Lower lobe of right lung (tissue), 2 donors: ENCODE data around the gene METTL25. TPM values are rescaled to one million over a fixed set of nuclear protein-coding genes. Genes with fewer than 3 reads are reported as not detected.

ENCODE experiments used
- ATAC-seq, 2 donors: fragments of 200-7000 bp; cut with Tn5 transposase; one replicate each; pipeline ENCODE4 v1.9.1; 2020 to 2022; ENCODE audit warnings: mild to moderate bottlenecking in 2 of 2, moderate library complexity in 2 of 2
- DNase-seq: peaks from one replicate; pipeline ENCODE4 v3.0.0-alpha.2; 2020
- H3K27ac ChIP-seq: fragments of 200-600 bp; one replicate; pipeline ENCODE4 v1.8.0; 2022
- H3K27me3 ChIP-seq: fragments of 200-600 bp; one replicate; pipeline ENCODE4 v1.8.0; 2022; ENCODE audit warnings: low read depth
- H3K36me3 ChIP-seq: fragments of 200-600 bp; one replicate; pipeline ENCODE4 v1.8.0; 2022; ENCODE audit warnings: mild to moderate bottlenecking
- H3K4me1 ChIP-seq: fragments of 200-600 bp; one replicate; pipeline ENCODE4 v1.8.0; 2022
- H3K4me3 ChIP-seq: fragments of 200-600 bp; one replicate; pipeline ENCODE4 v1.8.0; 2022; ENCODE audit warnings: mild to moderate bottlenecking
- H3K9me3 ChIP-seq: fragments of 200-600 bp; one replicate; pipeline ENCODE4 v1.8.0; 2022
- CTCF ChIP-seq: fragments of 200-600 bp; IDR thresholded peaks from one replicate; pipeline ENCODE4 v1.8.0; 2022; ENCODE audit warnings: antibody characterized with exemption, mild to moderate bottlenecking
- intact Hi-C: fragments of 100-400 bp; cut with DNase I; formaldehyde crosslinking; loops from one replicate; pipeline ENCODE4 v1.11.0; 2022
- long read RNA-seq: library from polyadenylated mRNA; unstranded; transcript quantifications from one replicate; pipeline ENCODE4 v2.0.0, GENCODE V29; 2021
- total RNA-seq: library from RNA; stranded (reverse); fragmentation: NEBNext Ultra II Directional; extraction: Animal tissue kit (Norgen Biotek cat#: 25700); gene quantifications from one replicate; pipeline ENCODE4 v1.2.1, GENCODE V29; 2021
- donor health status: DM: no; HTN: yes; CAD: no; lungs with severe emphysema.

Gene METTL25
- total RNA-seq = 15.7 TPM
- long read RNA-seq, partial matches to known transcripts = 0 of 6 reads
- long read RNA-seq, other reads (novel, unspliced or antisense) = 2 of 6 reads

- peak within 1 kb of the TSS; percentile 96 for H3K27ac ChIP-seq
- DNase-seq (peak; percentile 97), ATAC-seq (peak; percentile 99)
- H3K36me3 ChIP-seq = peaks cover 35% of the 10 kb centered on the region
- H3K4me3 ChIP-seq = peak within 1 kb of the TSS; percentile 85
- intact Hi-C loops = no loop called here
- no peaks in the 10 kb centered on the region for H3K27me3 ChIP-seq
- H3K9me3 ChIP-seq = no peaks in the 10 kb centered on the region
- H3K4me1 ChIP-seq = peaks cover 27% of the 10 kb centered on the region
- TF ChIP-seq CTCF = peak; percentile 84
Measured at GRCh38 chr12:82358200-82359114, at the start of gene METTL25, which contains the start of gene CCDC59. TSS of gene METTL25 (plus strand) at chr12:82358529. CDS start at chr12:82358566, 37 bp downstream. TSS of gene CCDC59 (minus strand) at chr12:82358387. CDS start at chr12:82358376, 11 bp downstream.

- H3K4me3 ChIP-seq = no peak overlapping the region
- no peak for TF ChIP-seq CTCF
- DNase-seq (peak; percentile 62), ATAC-seq (peak; percentile 49 to 51)
- no peaks in the 10 kb centered on the region for H3K36me3 ChIP-seq
- no peaks in the 10 kb centered on the region for H3K27me3 ChIP-seq
- intact Hi-C loops = no loop called here
- H3K27ac ChIP-seq = no peak overlapping the region
- no peaks in the 10 kb centered on the region for H3K9me3 ChIP-seq
- H3K4me1 ChIP-seq = no peaks in the 10 kb centered on the region
Measured at GRCh38 chr12:82314406-82314892, 43.9 kb upstream of the METTL25 start.

GRCh38 chr12:82319276-82319675 lies 39.1 kb upstream of the METTL25 start:
- no peak for ATAC-seq
- no peak overlapping the region for H3K27ac ChIP-seq
- no peaks in the 10 kb centered on the region for H3K4me1 ChIP-seq
- no peaks in the 10 kb centered on the region for H3K27me3 ChIP-seq
- TF ChIP-seq CTCF = no peak
- intact Hi-C loops = no loop called here
- no peaks in the 10 kb centered on the region for H3K9me3 ChIP-seq
- DNase-seq = no peak
- H3K4me3 ChIP-seq = no peak overlapping the region
- H3K36me3 ChIP-seq = no peaks in the 10 kb centered on the region

GRCh38 chr12:82325540-82326336 lies 32.6 kb upstream of the METTL25 start:
- ATAC-seq (no peak), DNase-seq (no peak)
- TF ChIP-seq CTCF = no peak
- Histone ChIP-seq H3K4me1 (no peaks in the 10 kb centered on the region), H3K36me3 (no peaks in the 10 kb centered on the region), H3K9me3 (no peaks in the 10 kb centered on the region), H3K27ac (no peak overlapping the region), H3K4me3 (no peak overlapping the region), H3K27me3 (no peaks in the 10 kb centered on the region)
- intact Hi-C loops = loop anchor here (10.0 kb wide), 1 partner anchor 681 kb away; no protein-coding TSS in a partner anchor

GRCh38 chr12:82326905-82327503 lies 31.3 kb upstream of the METTL25 start:
- Histone ChIP-seq H3K4me3 (no peak overlapping the region), H3K9me3 (no peaks in the 10 kb centered on the region), H3K4me1 (no peaks in the 10 kb centered on the region), H3K27me3 (no peaks in the 10 kb centered on the region), H3K36me3 (no peaks in the 10 kb centered on the region), H3K27ac (no peak overlapping the region)
- no peak for ATAC-seq
- TF ChIP-seq CTCF = peak; percentile 42
- intact Hi-C loops = loop anchor here (10.0 kb wide), 1 partner anchor 682 kb away; no protein-coding TSS in a partner anchor
- DNase-seq = no peak
